ENCODE results near the gene NEGR1.

NEGR1 gene

GRCh38 chr1:71649608-71650007 lies 632.7 kb downstream of the NEGR1 start:
- TF ChIP-seq MAX (IDR thresholded peaks at IDR 0.05; ENCODE audit: low read depth, low read length) (no peak), MYC (IDR thresholded peaks at IDR 0.05; ENCODE audit: low read depth, low read length) (no peak), POLR2A (IDR thresholded peaks at IDR 0.05; ENCODE audit: extremely low read depth, insufficient read length) (no peak), CTCF (IDR thresholded peaks at IDR 0.05; ENCODE audit: low read depth, low read length) (no peak)
- no peak for DNase-seq (ENCODE audit: low read depth)
- H3K4me3 ChIP-seq (ENCODE audit: low read depth, low read length), result no peak overlapping the region

GRCh38 chr1:71647513-71648300 lies 634.6 kb downstream of the NEGR1 start:
- DNase-seq (ENCODE audit: low read depth), result no peak
- H3K4me3 ChIP-seq (ENCODE audit: low read depth, low read length), result no peak overlapping the region
- TF ChIP-seq MYC (IDR thresholded peaks at IDR 0.05; ENCODE audit: low read depth, low read length) (no peak), POLR2A (IDR thresholded peaks at IDR 0.05; ENCODE audit: extremely low read depth, insufficient read length) (no peak), MAX (IDR thresholded peaks at IDR 0.05; ENCODE audit: low read depth, low read length) (no peak), CTCF (IDR thresholded peaks at IDR 0.05; ENCODE audit: low read depth, low read length) (no peak)

GRCh38 chr1:71645015-71645414 lies 637.3 kb downstream of the NEGR1 start:
- no peak for DNase-seq (ENCODE audit: low read depth)
- TF ChIP-seq MAX (IDR thresholded peaks at IDR 0.05; ENCODE audit: low read depth, low read length), result no peak
- TF ChIP-seq MYC (IDR thresholded peaks at IDR 0.05; ENCODE audit: low read depth, low read length), result no peak
- no peak for TF ChIP-seq POLR2A (IDR thresholded peaks at IDR 0.05; ENCODE audit: extremely low read depth, insufficient read length)
- TF ChIP-seq CTCF (IDR thresholded peaks at IDR 0.05; ENCODE audit: low read depth, low read length), result no peak
- H3K4me3 ChIP-seq (ENCODE audit: low read depth, low read length), result no peak overlapping the region

GRCh38 chr1:71641903-71642302 lies 640.4 kb downstream of the NEGR1 start:
- TF ChIP-seq CTCF (IDR thresholded peaks at IDR 0.05; ENCODE audit: low read depth, low read length) (no peak), MYC (IDR thresholded peaks at IDR 0.05; ENCODE audit: low read depth, low read length) (no peak), MAX (IDR thresholded peaks at IDR 0.05; ENCODE audit: low read depth, low read length) (no peak), POLR2A (IDR thresholded peaks at IDR 0.05; ENCODE audit: extremely low read depth, insufficient read length) (no peak)
- H3K4me3 ChIP-seq (ENCODE audit: low read depth, low read length), result no peak overlapping the region
- no peak for DNase-seq (ENCODE audit: low read depth)

GRCh38 chr1:71640998-71641397 lies 641.3 kb downstream of the NEGR1 start:
- TF ChIP-seq MAX (IDR thresholded peaks at IDR 0.05; ENCODE audit: low read depth, low read length) (no peak), CTCF (IDR thresholded peaks at IDR 0.05; ENCODE audit: low read depth, low read length) (no peak), POLR2A (IDR thresholded peaks at IDR 0.05; ENCODE audit: extremely low read depth, insufficient read length) (no peak), MYC (IDR thresholded peaks at IDR 0.05; ENCODE audit: low read depth, low read length) (no peak)
- no peak overlapping the region for H3K4me3 ChIP-seq (ENCODE audit: low read depth, low read length)
- no peak for DNase-seq (ENCODE audit: low read depth)

All from NB4 (cell line).